ENCODE results near the gene ACADS. TPM values are rescaled to one million over a fixed set of nuclear protein-coding genes. Genes with fewer than 3 reads are reported as not detected.

Gene ACADS
- total RNA-seq, 6 donors from 2014 or later: 24.1 to 43.1 (median 32.9) TPM

GRCh38 chr12:120713861-120714482 is 11.7 kb upstream of the ACADS start:
- H3K27me3 ChIP-seq: no peaks in the 10 kb centered on the region
- ATAC-seq (ENCODE audit: low FRiP score in 2 of 2) (peak; percentile 78 to 80), DNase-seq (peak in 1 of 2 donors; percentile 81)
- TF ChIP-seq POLR2A (IDR thresholded peaks at IDR 0.05) (no peak), POLR2AphosphoS5 (IDR thresholded peaks at IDR 0.05) (no peak), CTCF (IDR thresholded peaks at IDR 0.05) (peak; percentile 68 to 84 (median 76)), EP300 (IDR thresholded peaks at IDR 0.05) (no peak)
- H3K27ac ChIP-seq: peak overlapping the region in 1 of 4 donors; percentile 10
- H3K36me3 ChIP-seq: peaks cover 0 to 54% (median 43%) of the 10 kb centered on the region in 4 donors
- H3K4me1 ChIP-seq: peaks cover 16 to 29% (median 25%) of the 10 kb centered on the region in 4 donors
- no peak overlapping the region for H3K4me3 ChIP-seq
- WGBS, 2 donors: 18 to 21% methylated on average over 4 of the region's 4 CpGs
- no peaks in the 10 kb centered on the region for H3K9me3 ChIP-seq

GRCh38 chr12:120718055-120718454 is 7.6 kb upstream of the ACADS start:
- no peak overlapping the region for H3K4me3 ChIP-seq
- whole genome bisulfite sequencing, 2 donors: 93 to 97% methylated on average over 9 of the region's 9 CpGs
- H3K9me3 ChIP-seq: no peaks in the 10 kb centered on the region
- peaks cover 4 to 30% (median 17%) of the 10 kb centered on the region in 4 donors for H3K4me1 ChIP-seq
- H3K36me3 ChIP-seq: peaks cover 3 to 93% (median 67%) of the 10 kb centered on the region in 4 donors
- no peak for ATAC-seq (ENCODE audit: low FRiP score in 2 of 2)
- H3K27ac ChIP-seq: no peak overlapping the region
- no peaks in the 10 kb centered on the region for H3K27me3 ChIP-seq
- DNase-seq: no peak
- TF ChIP-seq POLR2AphosphoS5 (IDR thresholded peaks at IDR 0.05): no peak
- no peak for TF ChIP-seq CTCF (IDR thresholded peaks at IDR 0.05)
- TF ChIP-seq POLR2A (IDR thresholded peaks at IDR 0.05): no peak
- TF ChIP-seq EP300 (IDR thresholded peaks at IDR 0.05): no peak

GRCh38 chr12:120719072-120719471 is 6.6 kb upstream of the ACADS start:
- WGBS, 2 donors: 68 to 80% methylated on average over 2 of the region's 2 CpGs
- TF ChIP-seq POLR2AphosphoS5 (IDR thresholded peaks at IDR 0.05) (no peak), CTCF (IDR thresholded peaks at IDR 0.05) (no peak), EP300 (IDR thresholded peaks at IDR 0.05) (no peak), POLR2A (IDR thresholded peaks at IDR 0.05) (no peak)
- DNase-seq: no peak
- Histone ChIP-seq H3K9me3 (no peaks in the 10 kb centered on the region), H3K4me1 (peaks cover 0 to 25% (median 11%) of the 10 kb centered on the region in 4 donors), H3K36me3 (peaks cover 3 to 92% (median 66%) of the 10 kb centered on the region in 4 donors), H3K4me3 (no peak overlapping the region), H3K27ac (no peak overlapping the region), H3K27me3 (no peaks in the 10 kb centered on the region)
- no peak for ATAC-seq (ENCODE audit: low FRiP score in 2 of 2)

- H3K4me1 ChIP-seq: peaks cover under 1 to 25% (median 11%) of the 10 kb centered on the region in 4 donors
- no peak for TF ChIP-seq CTCF (IDR thresholded peaks at IDR 0.05)
- no peak for TF ChIP-seq POLR2A (IDR thresholded peaks at IDR 0.05)
- no peak for TF ChIP-seq EP300 (IDR thresholded peaks at IDR 0.05)
- TF ChIP-seq POLR2AphosphoS5 (IDR thresholded peaks at IDR 0.05): no peak
- no peak overlapping the region for H3K27ac ChIP-seq
- peaks cover 3 to 86% (median 61%) of the 10 kb centered on the region in 4 donors for H3K36me3 ChIP-seq
- H3K4me3 ChIP-seq: no peak overlapping the region
- H3K9me3 ChIP-seq: no peaks in the 10 kb centered on the region
- ATAC-seq (ENCODE audit: low FRiP score in 2 of 2) (peak in 1 of 2 donors; percentile 48), DNase-seq (no peak)
- H3K27me3 ChIP-seq: no peaks in the 10 kb centered on the region
- WGBS, 2 donors: 46 to 88% methylated on average over 11 of the region's 11 CpGs
Observed at GRCh38 chr12:120719496-120720233, 6.0 kb upstream of the ACADS start.

Data from upper lobe of left lung (tissue), 6 donors.